ENCODE results near the gene LBP.

GRCh38 chr20:38308447-38308846 is 37.8 kb upstream of the LBP start:
- no peak for TF ChIP-seq POLR2A (IDR thresholded peaks at IDR 0.05)
- TF ChIP-seq CTCF (IDR thresholded peaks at IDR 0.05) = no peak
